CD4-positive, CD25-positive, alpha-beta regulatory T cell (primary cell): ENCODE measurements around the gene SLC12A7. TPM values are rescaled to one million over a fixed set of nuclear protein-coding genes. Genes with fewer than 3 reads are reported as not detected.
A peak's percentile ranks its signal among the peaks of the same experiment; 100 is the strongest.

ENCODE experiments used
- ATAC-seq, 2 donors: fragments of 150-1000 bp; cut with Tn5 transposase; one replicate each; pipeline ENCODE4 v1.10.0; 2021; ENCODE audit warnings: low read depth in 2 of 2, moderate number of reproducible peaks in 2 of 2, moderate library complexity in 1 of 2
- DNase-seq, 3 donors: peaks; one replicate each; pipeline versions ENCODE4 v3.0.0 to v3.0.0-alpha.2; 2012 to 2022; ENCODE audit warnings: mixed read lengths in 1 of 3
- H3K27ac ChIP-seq: one replicate; pipeline ENCODE4 v1.7.0; 2013; ENCODE audit warnings: mild to moderate bottlenecking, low read length; ENCODE audit not compliant: insufficient read depth, poor library complexity, severe bottlenecking
- H3K27me3 ChIP-seq: one replicate; pipeline ENCODE4 v1.7.0; 2013; ENCODE audit warnings: low read length; ENCODE audit not compliant: control insufficient read depth, insufficient read depth
- H3K36me3 ChIP-seq: one replicate; pipeline ENCODE4 v1.7.0; 2013; ENCODE audit warnings: mild to moderate bottlenecking, low read length, moderate library complexity; ENCODE audit not compliant: control insufficient read depth, insufficient read depth
- H3K4me1 ChIP-seq: 2 replicates; pipeline ENCODE4 v1.7.0; 2013; ENCODE audit warnings: mild to moderate bottlenecking, low read length; ENCODE audit not compliant: insufficient read depth, control insufficient read depth, poor library complexity, severe bottlenecking
- H3K4me3 ChIP-seq: one replicate; pipeline ENCODE4 v1.7.0; 2013; ENCODE audit warnings: low read depth, mild to moderate bottlenecking, low read length, moderate library complexity
- H3K9me3 ChIP-seq, 2 experiments: 1 replicate in 1 of 2; 2 replicates in 1 of 2; pipeline ENCODE4 v1.7.0; 2013; ENCODE audit warnings: low read length in 2 of 2, mild to moderate bottlenecking in 1 of 2, moderate library complexity in 1 of 2; ENCODE audit not compliant: control insufficient read depth in 2 of 2
- H3K27ac Mint-ChIP-seq, 3 donors: one replicate each; pipeline ENCODE4 v1.8.0; 2020 to 2022; ENCODE audit warnings: mild to moderate bottlenecking in 3 of 3, mixed read lengths in 3 of 3, moderate library complexity in 2 of 3
- H3K27me3 Mint-ChIP-seq: one replicate; pipeline ENCODE4 v1.8.0; 2022; ENCODE audit warnings: mild to moderate bottlenecking, mixed read lengths
- H3K36me3 Mint-ChIP-seq: one replicate; pipeline ENCODE4 v1.8.0; 2020; ENCODE audit warnings: mixed read lengths
- H3K4me1 Mint-ChIP-seq, 4 donors: one replicate each; pipeline ENCODE4 v1.8.0; 2020 to 2022; ENCODE audit warnings: mixed read lengths in 4 of 4, mild to moderate bottlenecking in 1 of 4
- H3K4me3 Mint-ChIP-seq, 4 donors: one replicate each; pipeline ENCODE4 v1.8.0; 2020 to 2022; ENCODE audit warnings: mild to moderate bottlenecking in 4 of 4, mixed read lengths in 4 of 4, moderate library complexity in 3 of 4
- H3K9me3 Mint-ChIP-seq, 7 donors: one replicate each; pipeline ENCODE4 v1.8.0; 2020 to 2022; ENCODE audit warnings: mixed read lengths in 7 of 7, mild to moderate bottlenecking in 3 of 7, moderate library complexity in 2 of 7
- polyA plus RNA-seq, 4 donors: library from polyadenylated mRNA; unstranded; fragments of 300-500 nt; fragmentation: Illumina TruSeq; gene quantifications; one replicate each; pipeline ENCODE4 v1.2.3, GENCODE V29; 2021
- total RNA-seq: library from RNA; stranded (reverse); gene quantifications from one replicate; pipeline ENCODE4 v1.2.3, GENCODE V29; 2022

The SLC12A7 gene
- total and polyA plus RNA-seq, 5 donors from 2014 or later = 2.2 to 16.0 (median 7.0) TPM

DNA sequence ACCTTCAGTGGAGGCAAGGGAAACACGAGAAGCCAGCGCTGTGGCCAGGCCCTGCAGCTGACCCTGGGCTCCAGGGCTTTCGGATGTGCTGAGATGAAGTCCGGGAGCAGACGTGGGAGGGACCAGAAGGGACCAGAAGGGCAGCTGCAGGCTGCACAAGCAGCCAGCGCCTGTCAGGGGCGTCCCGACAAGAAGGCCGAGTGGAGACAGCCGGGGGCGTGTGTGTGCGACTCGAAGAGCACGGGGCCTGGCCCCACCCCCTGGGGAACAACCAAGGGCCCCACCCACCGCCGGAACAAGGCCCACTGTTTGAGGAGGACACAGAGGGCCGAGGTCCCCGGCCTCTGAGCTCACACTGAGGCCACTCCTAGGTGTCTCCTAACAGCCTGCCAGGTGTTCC is 31.4 kb downstream of the SLC12A7 start:
- H3K9me3 ChIP-seq = no peaks in the 10 kb centered on the region
- no peak overlapping the region for H3K4me3 ChIP-seq
- no peak overlapping the region for H3K27ac Mint-ChIP-seq
- no peaks in the 10 kb centered on the region for H3K27me3 ChIP-seq
- H3K36me3 ChIP-seq = peaks cover 46% of the 10 kb centered on the region
- no peak overlapping the region for H3K4me3 Mint-ChIP-seq
- H3K4me1 Mint-ChIP-seq = peaks cover 0 to 3% (median 0%) of the 10 kb centered on the region in 4 donors
- H3K4me1 ChIP-seq = no peaks in the 10 kb centered on the region
- DNase-seq = no peak
- H3K27ac ChIP-seq = no peak overlapping the region
- no peaks in the 10 kb centered on the region for H3K27me3 Mint-ChIP-seq
- no peak for ATAC-seq
- no peaks in the 10 kb centered on the region for H3K9me3 Mint-ChIP-seq
- H3K36me3 Mint-ChIP-seq = peaks cover 12% of the 10 kb centered on the region

DNA sequence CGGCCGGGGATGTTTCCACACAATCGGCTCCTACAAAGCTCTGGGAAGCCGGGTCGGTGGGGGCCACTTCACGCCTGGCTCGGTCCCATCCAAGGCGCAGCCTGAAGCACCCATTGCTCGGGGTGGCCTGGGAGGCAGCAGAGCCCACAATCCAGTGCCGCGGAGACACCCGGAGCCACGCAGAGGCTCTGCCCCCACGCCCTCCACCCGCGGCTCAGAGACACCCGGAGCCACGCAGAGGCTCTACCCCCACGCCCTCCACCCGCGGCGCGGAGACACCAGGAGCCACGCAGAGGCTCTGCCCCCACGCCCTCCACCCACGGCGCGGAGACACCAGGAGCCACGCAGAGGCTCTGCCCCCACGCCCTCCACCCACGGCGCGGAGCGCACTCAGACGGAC is 31.9 kb downstream of the SLC12A7 start:
- ATAC-seq (no peak), DNase-seq (no peak)
- H3K36me3 ChIP-seq = peaks cover 43% of the 10 kb centered on the region
- no peaks in the 10 kb centered on the region for H3K9me3 ChIP-seq
- no peaks in the 10 kb centered on the region for H3K4me1 ChIP-seq
- H3K4me3 ChIP-seq = no peak overlapping the region
- Mint-ChIP-seq H3K27me3 (no peaks in the 10 kb centered on the region), H3K27ac (no peak overlapping the region), H3K4me1 (peaks cover 0 to 3% (median 0%) of the 10 kb centered on the region in 4 donors), H3K4me3 (no peak overlapping the region), H3K9me3 (no peaks in the 10 kb centered on the region), H3K36me3 (peaks cover 12% of the 10 kb centered on the region)
- H3K27me3 ChIP-seq = no peaks in the 10 kb centered on the region
- no peak overlapping the region for H3K27ac ChIP-seq

DNA sequence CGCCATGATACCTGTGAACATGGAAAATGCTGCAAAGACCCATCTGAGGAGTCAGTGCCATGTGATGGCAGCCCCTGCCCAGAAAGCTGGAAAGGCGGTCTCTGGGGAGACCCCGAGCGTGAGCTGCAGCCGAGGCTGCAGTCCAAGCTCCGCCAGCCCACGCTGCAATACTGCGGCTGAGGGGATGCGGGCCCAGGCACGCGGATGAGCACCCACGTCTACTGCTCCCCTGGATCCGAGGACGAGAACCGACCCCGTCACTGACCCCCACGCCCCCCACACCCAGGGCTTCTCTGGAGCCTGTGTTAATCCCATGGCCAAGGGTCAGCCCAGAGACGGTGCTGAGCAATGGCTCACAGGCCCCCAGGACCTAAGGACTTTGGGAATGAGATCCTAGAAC is 32.4 kb downstream of the SLC12A7 start:
- Histone ChIP-seq H3K27ac (no peak overlapping the region), H3K36me3 (peaks cover 43% of the 10 kb centered on the region), H3K9me3 (no peaks in the 10 kb centered on the region), H3K4me3 (no peak overlapping the region), H3K4me1 (no peaks in the 10 kb centered on the region), H3K27me3 (no peaks in the 10 kb centered on the region)
- ATAC-seq (no peak), DNase-seq (no peak)
- no peak overlapping the region for H3K27ac Mint-ChIP-seq
- H3K4me3 Mint-ChIP-seq = no peak overlapping the region
- H3K9me3 Mint-ChIP-seq = no peaks in the 10 kb centered on the region
- no peaks in the 10 kb centered on the region for H3K27me3 Mint-ChIP-seq
- H3K36me3 Mint-ChIP-seq = peaks cover 12% of the 10 kb centered on the region
- peaks cover 0 to 3% (median 0%) of the 10 kb centered on the region in 4 donors for H3K4me1 Mint-ChIP-seq

DNA sequence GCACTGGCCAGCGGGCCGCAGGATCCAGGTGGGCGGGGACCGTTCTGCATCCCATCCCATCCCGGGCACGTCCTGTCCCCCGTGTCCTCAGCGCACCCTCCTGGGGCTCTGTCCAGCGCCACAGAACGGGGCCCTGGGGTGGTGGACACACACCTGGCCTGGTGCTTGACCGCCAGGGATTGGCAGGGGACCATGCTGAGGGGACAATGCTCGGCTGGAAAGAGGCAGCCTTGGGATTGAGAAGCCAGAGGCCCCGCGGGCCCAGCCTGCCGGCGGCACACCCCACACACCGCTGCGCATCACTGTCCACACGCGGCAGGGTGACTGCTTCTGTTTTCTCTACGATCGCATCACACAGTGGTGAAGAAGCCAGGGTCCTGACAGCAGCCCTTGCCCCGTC is 33.0 kb downstream of the SLC12A7 start:
- H3K4me3 ChIP-seq = no peak overlapping the region
- Mint-ChIP-seq H3K4me1 (peaks cover 0 to 3% (median 0%) of the 10 kb centered on the region in 4 donors), H3K36me3 (peaks cover 13% of the 10 kb centered on the region), H3K27me3 (no peaks in the 10 kb centered on the region), H3K9me3 (no peaks in the 10 kb centered on the region), H3K27ac (no peak overlapping the region), H3K4me3 (no peak overlapping the region)
- H3K9me3 ChIP-seq = no peaks in the 10 kb centered on the region
- peaks cover 37% of the 10 kb centered on the region for H3K36me3 ChIP-seq
- no peaks in the 10 kb centered on the region for H3K27me3 ChIP-seq
- ATAC-seq (no peak), DNase-seq (no peak)
- no peaks in the 10 kb centered on the region for H3K4me1 ChIP-seq
- H3K27ac ChIP-seq = no peak overlapping the region

DNA sequence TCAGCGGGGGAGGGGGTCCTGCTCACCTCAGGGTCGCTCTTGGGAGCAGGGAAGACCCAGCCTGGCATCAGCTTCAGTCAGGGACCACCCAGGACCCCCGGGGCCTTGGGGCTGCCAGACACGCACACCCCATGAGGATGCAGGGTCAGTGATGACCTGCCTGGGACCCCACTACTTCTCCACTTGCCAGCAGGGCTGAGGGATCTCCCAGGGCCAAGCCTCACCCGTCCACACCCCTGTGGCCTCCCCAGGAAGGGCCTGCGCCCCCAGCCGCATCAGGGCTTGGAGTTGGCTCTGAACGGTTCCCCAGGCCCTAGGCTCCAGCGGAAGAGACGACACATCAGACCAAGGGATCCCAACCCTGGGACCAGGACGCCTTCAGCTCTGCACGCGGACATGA is 33.7 kb downstream of the SLC12A7 start:
- Histone ChIP-seq H3K4me3 (no peak overlapping the region), H3K4me1 (no peaks in the 10 kb centered on the region), H3K27me3 (no peaks in the 10 kb centered on the region), H3K36me3 (peaks cover 31% of the 10 kb centered on the region), H3K9me3 (no peaks in the 10 kb centered on the region), H3K27ac (no peak overlapping the region)
- Mint-ChIP-seq H3K4me3 (no peak overlapping the region), H3K27ac (no peak overlapping the region), H3K4me1 (peaks cover 0 to 3% (median 0%) of the 10 kb centered on the region in 4 donors), H3K36me3 (peaks cover 16% of the 10 kb centered on the region), H3K9me3 (no peaks in the 10 kb centered on the region), H3K27me3 (no peaks in the 10 kb centered on the region)
- ATAC-seq (no peak), DNase-seq (no peak)

DNA sequence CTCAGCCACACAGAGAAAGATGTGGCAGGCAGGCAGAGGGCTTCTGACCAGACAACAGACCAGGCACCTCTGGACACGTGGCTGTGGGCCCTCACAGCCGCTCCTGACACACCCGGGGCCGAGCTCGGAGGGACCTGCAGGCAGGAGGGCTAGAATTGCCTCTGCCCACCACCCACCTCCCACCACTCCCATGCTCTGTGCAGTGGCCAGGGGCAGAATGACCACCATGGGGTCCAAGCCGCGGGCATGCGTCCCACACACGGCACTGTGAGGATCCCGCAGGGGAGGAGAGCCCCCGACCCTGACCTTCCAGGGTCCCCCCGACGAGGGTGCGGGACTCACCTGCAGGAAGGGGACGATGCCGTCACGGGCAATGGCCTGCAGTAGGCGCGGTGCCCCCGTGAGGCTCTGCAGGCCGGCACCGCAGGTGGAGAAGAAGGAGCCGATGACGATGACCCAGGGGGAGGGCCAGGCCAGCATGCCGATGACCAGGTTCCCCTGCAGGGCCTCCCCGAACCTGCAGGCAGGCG is 34.3 kb downstream of the SLC12A7 start:
- peaks cover 0 to 3% (median 0%) of the 10 kb centered on the region in 4 donors for H3K4me1 Mint-ChIP-seq
- no peaks in the 10 kb centered on the region for H3K9me3 Mint-ChIP-seq
- Histone ChIP-seq H3K27ac (no peak overlapping the region), H3K9me3 (no peaks in the 10 kb centered on the region), H3K27me3 (no peaks in the 10 kb centered on the region), H3K36me3 (peaks cover 31% of the 10 kb centered on the region), H3K4me1 (no peaks in the 10 kb centered on the region), H3K4me3 (no peak overlapping the region)
- no peak overlapping the region for H3K27ac Mint-ChIP-seq
- DNase-seq (no peak), ATAC-seq (no peak)
- H3K4me3 Mint-ChIP-seq = no peak overlapping the region
- H3K27me3 Mint-ChIP-seq = no peaks in the 10 kb centered on the region
- peaks cover 16% of the 10 kb centered on the region for H3K36me3 Mint-ChIP-seq

DNA sequence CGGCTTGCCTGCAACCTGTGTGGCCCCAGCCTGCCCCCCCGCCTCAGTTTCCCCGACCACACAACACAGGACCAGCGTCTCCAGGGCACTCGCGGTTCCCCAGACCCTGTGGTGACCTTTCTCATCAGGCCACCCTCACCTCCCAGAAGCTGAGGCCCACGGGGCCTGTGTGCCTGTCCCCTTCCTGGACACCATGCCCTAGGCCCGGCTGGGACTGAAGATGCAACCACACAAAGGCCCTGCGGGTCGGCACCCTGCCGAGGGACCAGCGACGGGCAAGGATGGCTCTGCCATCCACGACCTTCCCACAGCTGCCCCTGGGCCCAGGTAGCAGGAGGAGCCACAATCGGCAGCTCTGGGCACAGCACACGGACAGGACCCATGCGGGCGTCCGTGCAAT is 34.8 kb downstream of the SLC12A7 start:
- no peaks in the 10 kb centered on the region for H3K9me3 ChIP-seq
- H3K4me3 ChIP-seq = no peak overlapping the region
- ATAC-seq (no peak), DNase-seq (no peak)
- peaks cover 0 to 3% (median 0%) of the 10 kb centered on the region in 4 donors for H3K4me1 Mint-ChIP-seq
- no peaks in the 10 kb centered on the region for H3K27me3 ChIP-seq
- H3K9me3 Mint-ChIP-seq = no peaks in the 10 kb centered on the region
- peaks cover 31% of the 10 kb centered on the region for H3K36me3 ChIP-seq
- no peak overlapping the region for H3K27ac Mint-ChIP-seq
- peaks cover 16% of the 10 kb centered on the region for H3K36me3 Mint-ChIP-seq
- H3K4me1 ChIP-seq = no peaks in the 10 kb centered on the region
- no peak overlapping the region for H3K4me3 Mint-ChIP-seq
- no peak overlapping the region for H3K27ac ChIP-seq
- no peaks in the 10 kb centered on the region for H3K27me3 Mint-ChIP-seq

DNA sequence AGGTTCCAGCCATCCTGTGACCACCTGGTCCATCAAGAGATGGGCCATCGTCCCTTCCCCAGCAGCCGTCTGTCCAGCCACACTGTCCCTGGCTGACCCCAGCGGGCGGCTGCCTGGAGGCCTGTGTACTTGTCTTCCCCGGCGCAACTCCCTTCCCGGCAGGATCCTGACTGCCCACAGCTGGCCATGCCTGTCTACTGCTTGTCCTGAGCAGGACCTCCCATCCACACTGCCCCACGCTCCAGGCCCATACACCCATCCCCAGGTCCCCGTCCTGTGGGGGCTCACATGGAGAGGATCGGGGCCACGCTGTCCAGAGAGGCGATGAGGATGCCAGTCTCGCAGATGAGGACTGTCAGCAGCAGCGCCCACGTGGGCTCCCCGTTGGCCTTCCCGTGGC is 35.5 kb downstream of the SLC12A7 start:
- ATAC-seq = no peak
- Histone ChIP-seq H3K9me3 (no peaks in the 10 kb centered on the region), H3K36me3 (peaks cover 30% of the 10 kb centered on the region), H3K27ac (no peak overlapping the region), H3K4me1 (no peaks in the 10 kb centered on the region), H3K4me3 (no peak overlapping the region), H3K27me3 (no peaks in the 10 kb centered on the region)
- Mint-ChIP-seq H3K27me3 (no peaks in the 10 kb centered on the region), H3K36me3 (peaks cover 16% of the 10 kb centered on the region), H3K9me3 (no peaks in the 10 kb centered on the region), H3K4me1 (peaks cover 0 to 3% (median 0%) of the 10 kb centered on the region in 4 donors), H3K27ac (peak overlapping the region in 1 of 3 donors; percentile 79), H3K4me3 (no peak overlapping the region)
- no peak for DNase-seq
